GM21786 (cell line): ENCODE data around the gene CLEC17A.
"Not testable (repeated sequence)": the region's sequence is repeated elsewhere in the genome, so short reads cannot be mapped to it uniquely, and the experiment has no call there.

Experiments
- ATAC-seq: cut with Tn5 transposase; IDR thresholded peaks from one replicate; pipeline ENCODE4 v1.9.1; 2021; ENCODE audit not compliant: unreplicated experiment

The CLEC17A gene

DNA sequence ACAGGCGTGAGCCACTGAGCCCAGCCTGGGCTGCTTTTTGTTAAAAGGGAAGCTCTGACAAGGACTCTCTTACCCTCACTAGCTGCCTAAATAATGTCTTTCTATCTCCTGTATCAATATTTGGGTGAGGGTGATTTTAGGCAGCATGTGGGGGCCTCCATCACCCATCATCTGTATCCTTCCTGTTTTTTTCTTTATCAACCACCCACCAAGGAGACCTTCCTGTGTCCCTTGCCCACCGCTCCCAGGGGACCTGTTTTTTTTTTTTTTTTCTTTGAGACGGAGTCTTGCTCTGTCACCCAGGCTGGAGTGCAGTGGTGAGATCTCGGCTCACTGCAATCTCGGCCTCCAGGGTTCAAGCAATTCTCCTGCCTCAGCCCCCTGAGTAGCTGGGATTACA lies 5.6 kb upstream of the CLEC17A start:
- no peak for ATAC-seq

DNA sequence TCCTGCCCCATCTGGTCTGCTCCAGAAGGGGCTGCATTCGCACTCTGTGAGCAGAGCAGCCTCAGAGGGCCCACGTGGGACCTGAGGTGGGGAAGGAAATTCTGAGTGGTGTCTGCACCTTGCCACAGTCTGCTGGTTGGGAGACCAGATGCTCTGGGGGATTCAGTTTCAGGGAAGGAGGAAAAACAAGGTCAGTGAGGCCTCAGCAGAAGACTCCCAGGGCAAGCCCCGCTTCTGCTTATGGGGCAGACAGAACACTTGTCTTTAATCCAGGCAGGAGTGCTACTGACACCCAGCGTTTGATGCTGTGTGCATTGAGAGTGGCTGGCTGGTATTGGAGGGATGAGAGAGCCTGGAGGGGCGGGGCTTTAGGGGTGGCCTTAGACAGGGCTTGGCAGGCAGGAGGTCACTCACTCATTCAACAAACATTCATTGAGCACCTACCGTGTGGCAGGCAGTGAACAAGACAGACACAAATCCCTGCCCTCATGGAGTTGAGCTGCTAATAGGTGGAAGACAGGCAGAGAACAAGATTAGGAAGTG lies 4.9 kb upstream of the CLEC17A start:
- ATAC-seq = peak; percentile 43

DNA sequence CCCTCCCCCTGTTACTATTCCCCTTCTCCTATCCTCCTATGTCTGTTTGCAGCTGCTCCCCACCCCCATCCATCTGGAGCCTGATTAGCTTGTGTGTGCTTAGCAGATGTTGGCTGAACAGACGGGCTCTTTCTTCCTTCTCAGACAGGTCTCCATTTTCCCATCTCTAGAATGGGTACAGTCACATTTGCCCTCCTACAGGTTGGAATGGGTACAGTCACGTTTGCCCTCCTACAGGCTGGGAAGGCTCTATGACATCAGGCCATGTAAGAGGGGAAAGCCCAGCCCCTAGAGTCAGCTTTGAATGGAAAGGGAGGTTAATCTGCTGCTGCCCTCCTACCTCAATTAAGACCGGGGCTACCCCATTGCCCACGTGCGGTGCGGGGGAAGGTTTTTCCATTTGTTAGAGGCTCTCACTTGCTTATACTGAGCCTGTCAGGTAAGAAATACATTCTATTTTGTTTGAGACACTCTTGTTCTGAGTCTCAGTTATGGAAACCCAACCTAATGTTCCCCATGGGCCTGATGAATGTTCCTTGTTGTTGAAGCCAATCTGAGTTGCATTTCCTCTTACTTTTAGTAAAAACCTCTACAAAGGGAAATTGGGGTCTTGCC lies 2.2 kb upstream of the CLEC17A start:
- no peak for ATAC-seq

DNA sequence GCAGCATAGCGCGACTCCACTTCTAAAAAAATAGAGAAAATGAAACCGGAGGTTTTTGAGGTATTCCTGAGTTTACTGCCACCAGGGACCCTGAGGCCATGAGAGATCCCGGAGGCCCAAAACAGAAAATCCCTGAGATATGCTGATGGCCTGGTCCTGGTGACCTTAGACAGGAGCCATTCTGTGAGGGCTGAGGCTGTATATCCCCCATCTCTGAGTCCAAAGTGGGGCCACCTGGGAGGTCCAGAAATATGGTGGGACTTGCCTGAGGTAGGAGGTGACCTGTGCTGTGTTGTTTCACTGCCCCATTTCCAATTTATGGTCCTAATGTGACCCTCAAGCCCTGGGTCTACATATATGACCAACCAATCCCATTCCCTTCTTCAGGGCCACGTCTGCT lies 1.5 kb downstream of the CLEC17A start:
- ATAC-seq = not testable (repeated sequence)

DNA sequence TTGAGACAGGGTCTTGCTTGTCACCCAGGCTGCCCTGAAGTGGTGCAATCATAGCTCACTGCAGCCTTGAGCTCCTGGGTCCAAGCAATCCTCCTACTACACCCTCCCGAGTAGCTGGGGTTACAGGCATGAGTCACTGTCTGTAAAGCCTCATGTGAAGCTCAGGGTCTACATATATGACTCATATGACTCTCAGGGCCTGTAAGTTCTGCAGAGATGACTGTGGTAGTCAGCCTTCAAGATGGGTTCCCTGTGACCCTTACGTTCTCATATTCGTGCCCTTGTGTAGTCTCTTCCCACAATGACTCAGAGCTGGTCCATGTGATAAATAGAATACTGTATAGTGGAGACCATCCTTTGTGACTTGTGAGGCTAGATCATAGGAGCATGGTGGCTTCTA lies 2.3 kb downstream of the CLEC17A start:
- peak; percentile 79 for ATAC-seq

DNA sequence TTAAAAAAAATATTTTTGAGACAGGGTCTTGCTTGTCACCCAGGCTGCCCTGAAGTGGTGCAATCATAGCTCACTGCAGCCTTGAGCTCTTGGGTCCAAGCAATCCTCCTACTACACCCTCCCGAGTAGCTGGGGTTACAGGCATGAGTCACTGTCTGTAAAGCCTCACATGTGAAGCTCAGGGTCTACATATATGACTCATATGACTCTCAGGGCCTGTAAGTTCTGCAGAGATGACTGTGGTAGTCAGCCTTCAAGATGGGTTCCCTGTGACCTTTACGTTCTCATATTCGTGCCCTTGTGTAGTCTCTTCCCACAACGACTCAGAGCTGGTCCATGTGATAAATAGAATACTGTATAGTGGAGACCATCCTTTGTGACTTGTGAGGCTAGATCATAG lies 6.5 kb downstream of the CLEC17A start:
- ATAC-seq = not testable (repeated sequence)

DNA sequence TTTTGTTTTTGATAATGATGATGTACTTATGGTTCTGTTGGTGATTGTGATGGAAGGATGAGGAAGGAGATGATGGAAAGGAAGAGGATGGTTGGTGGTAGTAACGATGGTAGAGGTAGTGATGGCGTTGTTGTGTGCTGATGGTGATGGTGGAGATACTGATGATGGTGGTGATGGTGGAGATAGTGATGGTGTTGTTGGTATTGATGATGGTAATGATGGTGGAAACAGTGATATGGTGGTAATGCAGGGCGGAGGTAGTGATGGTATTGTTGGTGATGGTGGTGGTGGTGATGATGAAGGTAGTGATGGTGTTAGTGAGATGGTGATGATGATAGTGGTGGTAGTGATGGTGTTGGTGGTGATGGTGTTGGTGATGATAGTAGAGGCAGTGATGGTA lies 12.7 kb downstream of the CLEC17A start:
- ATAC-seq = no peak

DNA sequence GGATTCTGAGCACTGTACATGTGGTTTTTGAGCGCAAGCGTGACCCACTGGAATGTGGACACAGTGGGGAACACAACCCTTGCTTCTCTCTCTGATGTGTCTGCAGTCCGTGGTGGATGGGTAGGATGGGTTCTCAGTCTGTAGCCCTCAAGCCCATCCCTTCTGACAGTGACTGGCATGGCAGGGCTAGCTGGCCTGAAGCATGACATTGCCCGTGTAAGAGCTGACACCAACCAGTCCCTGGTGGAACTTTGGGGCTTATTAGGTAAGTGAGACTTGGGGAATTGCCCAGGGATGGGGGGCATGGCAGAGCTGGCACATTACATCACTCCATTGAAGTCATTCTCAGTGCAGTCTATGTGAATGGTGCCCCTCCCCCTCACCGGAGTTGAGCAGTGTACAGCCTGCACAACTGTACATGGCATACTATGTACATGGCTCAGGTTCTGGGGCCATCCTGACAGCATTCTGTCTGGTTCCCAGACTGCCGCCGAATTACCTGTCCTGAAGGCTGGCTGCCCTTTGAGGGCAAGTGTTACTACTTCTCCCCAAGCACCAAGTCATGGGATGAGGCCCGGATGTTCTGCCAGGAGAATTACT lies 16.8 kb downstream of the CLEC17A start:
- ATAC-seq = no peak

DNA sequence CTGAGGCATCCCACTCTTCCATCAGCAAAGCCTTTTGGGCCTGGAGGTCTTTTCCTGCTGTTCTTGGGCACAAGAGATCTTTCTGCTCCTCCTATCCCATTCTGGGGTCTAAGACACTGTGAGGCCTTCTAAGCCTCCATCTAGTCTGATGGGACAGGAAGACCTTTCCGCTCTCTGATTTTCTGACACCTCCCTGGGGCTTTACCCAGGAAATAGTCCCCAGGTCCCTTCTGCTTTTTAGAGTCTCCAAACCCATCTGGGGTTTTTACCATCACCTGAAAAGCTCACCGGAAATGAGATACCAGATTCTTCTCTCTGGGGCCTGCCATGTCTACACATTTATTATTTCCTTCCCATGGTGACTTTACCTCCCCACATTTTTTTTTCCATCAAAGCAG lies 21.1 kb downstream of the CLEC17A start:
- peak; percentile 83 for ATAC-seq

DNA sequence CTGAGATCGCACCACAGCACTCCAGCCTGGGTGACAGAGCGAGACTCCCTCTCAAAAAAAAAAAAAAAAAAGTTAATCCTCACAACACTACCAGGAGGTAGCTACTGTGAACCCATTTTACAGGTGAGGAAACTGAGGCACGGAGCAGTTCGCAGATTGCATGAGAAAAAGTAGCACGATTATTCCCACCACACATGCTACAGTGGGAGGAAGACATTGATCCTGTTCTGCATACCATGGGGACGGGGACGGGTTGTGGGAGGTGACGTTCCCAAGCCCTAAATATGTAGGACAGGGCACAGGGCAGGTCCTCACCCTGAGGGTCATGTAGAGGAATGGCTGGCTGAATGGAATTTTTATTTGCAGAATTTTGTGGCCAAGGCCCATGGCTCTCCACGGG lies 23.7 kb downstream of the CLEC17A start:
- ATAC-seq = no peak

DNA sequence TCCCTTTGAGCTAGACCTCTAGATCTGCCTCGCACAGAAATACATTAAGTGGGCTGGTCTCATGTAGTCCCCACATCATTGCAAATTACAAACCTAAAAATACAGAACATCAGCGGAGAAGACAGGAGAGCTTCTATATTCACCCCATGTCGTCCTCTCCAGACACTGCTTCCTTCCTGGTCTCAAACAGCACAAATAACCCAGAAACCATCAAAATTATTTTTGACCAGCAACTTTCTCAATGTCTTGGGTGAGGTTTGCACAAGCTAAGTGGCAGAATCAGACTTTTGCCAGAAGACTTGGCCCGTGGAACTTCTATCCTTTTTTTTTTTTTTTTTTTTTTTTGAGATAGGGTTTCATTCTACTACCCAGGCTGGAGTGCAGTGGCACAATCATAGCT lies 28.2 kb downstream of the CLEC17A start:
- no peak for ATAC-seq

DNA sequence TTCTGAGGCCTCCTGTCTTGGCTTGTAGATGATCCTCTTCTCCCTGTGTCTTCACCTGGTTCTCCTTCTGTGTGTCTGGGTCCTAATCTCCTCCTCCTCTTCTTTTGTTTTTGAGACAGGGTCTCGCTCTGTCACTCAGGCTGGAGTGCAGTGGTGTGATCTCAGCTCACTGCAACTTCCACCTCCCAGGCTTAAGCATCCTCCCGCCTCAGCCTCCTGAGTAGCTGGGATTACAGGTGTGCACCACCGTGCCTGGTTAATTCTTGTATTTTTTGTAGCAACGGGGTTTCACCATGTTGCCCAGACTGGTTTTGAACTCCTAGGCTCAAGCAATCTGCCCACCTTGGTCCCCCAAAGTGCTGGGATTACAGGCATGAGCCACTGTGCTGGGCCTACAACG lies 29.4 kb downstream of the CLEC17A start:
- not testable (repeated sequence) for ATAC-seq

DNA sequence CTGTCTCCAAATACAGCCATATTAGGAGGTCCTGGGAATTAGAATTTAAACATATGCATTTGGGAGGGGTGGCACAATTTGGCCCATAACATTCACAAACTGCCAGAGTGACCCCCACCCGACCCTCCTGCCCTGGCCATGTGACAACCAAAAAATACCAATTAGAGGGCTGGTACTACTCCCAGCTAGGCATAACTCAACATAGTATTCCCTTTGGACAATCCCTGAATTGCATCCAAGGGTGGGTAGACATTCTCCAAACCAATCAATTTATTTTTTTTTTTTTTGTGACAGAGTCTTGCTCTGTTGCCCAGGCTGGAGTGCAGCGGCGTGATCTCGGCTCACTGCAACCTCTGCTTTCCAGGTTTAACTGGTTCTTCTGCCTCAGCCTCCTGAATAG lies 29.8 kb downstream of the CLEC17A start:
- no peak for ATAC-seq

DNA sequence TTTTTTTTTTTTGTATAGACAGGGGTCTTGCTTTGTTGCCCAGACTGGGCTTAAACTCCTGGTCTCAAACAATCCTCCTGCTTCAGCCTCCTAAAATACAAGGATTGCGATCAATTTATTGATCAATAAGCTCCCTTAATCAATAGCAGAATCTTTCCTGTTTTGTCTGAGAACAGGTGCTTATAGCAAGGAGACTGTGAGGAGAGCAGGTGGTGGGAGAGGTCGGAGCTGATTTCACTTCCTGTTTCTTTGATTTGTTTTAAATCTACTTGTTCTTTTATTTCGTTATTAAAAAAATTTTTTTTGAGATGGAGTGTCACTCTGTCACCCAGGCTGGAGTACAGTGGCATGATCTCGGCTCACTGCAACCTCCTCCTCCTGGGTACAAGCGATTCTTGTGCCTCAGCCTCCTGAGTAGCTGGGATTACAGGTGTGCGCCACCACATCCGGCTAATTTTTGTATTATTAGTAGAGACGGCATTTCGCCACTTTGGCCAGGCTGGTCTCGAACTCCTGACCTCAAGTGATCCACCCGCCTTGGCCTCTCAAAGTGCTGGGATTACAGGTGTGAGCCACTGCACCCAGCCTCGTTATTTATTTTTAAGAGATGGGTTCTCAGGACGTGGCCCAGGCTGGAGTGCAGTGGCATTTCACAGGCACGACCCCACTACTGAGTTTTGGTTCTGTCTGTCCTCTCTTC lies 30.7 kb downstream of the CLEC17A start:
- ATAC-seq = not testable (repeated sequence)

DNA sequence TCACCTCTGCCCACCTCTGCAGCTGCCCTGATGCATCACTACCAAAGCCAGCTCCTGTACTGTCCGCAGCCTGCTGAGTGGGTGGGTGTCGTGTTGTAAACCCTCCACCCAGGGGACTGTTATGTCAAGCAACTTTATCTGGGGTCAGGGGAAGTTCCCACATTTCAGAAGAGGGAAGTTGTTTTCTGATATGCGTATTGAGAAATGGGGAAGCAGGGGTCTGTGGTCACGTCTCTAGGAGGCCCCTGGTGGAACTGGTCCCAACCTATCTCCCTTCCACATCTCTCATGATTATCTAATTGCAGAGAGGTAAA lies 31.2 kb downstream of the CLEC17A start:
- ATAC-seq = no peak

DNA sequence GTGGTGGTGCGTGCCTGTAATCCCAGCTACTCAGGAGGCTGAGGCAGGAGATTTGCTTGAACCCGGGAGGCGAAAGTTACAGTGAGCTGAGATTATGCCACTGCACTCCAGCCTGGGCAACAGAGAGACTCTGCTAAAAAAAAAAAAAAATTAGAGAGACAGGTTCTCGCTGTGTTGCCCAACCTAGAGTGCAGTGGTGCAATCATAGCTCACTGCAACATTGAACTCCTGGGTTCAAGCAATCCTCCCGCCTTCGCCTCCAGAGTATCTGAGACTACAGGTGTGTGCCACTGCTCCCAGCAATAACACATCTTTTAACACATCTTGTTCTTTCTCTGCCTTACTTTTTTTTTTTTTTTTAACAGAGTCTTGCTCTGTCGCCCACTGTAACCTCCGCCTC lies 32.7 kb downstream of the CLEC17A start:
- ATAC-seq = no peak

DNA sequence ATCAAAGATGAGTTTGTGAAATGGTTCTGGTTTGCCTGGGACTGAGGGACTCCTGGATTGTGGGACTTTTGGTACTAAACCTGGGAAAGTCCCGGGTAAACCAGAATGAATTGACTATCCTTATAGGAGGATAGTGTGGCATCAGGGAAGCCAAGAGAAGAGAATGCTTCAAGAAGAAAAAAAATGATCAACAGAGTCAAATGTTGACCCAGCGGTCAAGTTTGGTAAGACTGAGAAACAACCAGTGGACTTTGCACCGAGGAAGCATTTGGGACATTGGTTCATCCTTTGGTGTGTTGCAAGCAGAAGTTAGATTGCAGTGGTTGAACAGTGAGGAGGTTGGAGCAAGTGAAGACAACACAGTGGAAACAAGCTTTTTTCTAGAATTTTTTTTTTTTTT lies 33.5 kb downstream of the CLEC17A start:
- ATAC-seq = no peak

DNA sequence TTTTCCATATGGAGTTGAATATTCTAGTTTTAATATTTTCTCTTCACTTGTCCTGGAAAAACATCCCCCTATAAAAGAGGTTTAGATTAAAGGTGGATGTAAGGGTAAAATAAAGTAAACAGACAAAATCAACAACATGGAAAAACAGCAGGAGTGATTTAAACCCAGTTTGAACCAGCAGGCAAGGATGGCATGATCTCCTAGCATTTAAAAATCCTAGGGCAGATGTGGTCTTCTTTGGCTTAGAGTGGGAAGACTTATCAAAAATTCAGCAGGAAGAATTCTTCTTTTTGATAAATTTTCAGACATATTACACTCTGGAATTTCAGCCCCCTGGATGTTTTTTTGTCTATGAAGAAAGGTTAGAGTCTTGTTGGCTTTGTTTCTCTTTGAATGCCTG lies 36.5 kb downstream of the CLEC17A start:
- no peak for ATAC-seq

DNA sequence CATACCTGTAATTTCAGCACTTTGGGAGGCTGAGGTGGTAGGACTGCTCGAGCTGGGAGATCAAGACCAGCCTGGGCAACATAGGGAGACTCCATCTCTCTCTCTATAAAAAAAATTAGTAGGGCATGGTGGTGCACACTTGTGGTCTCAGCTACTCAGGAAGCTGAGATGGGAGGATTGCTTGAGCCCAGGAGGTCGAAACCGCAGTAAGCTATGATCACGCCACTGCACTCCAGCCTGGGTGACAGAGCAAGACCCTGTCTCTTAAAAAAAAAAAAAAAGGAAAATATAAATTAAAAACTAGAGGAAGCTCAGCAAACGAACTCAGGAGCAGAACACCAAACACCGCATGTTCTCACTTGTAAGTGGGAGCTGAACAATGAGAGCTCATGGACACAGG lies 41.6 kb downstream of the CLEC17A start:
- ATAC-seq = not testable (repeated sequence)

DNA sequence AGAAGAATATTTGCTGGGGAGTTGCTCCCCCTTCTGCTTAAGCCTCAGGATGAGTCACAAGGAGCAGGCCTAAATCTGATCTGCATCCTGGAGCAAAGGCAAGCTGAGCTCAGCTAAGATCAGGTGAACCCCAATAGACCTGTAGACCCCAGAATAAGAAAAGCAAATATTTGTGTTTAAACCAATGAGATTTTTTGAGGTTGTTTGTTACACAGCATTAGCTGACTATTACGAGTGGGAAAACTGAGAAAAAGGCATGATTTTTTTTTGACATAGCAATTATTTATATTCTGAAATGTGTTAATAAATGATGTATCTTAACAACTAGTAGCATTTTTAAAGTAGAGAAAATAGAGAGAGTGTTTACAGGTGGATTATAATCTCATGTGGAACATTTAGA lies 46.7 kb downstream of the CLEC17A start:
- no peak for ATAC-seq

DNA sequence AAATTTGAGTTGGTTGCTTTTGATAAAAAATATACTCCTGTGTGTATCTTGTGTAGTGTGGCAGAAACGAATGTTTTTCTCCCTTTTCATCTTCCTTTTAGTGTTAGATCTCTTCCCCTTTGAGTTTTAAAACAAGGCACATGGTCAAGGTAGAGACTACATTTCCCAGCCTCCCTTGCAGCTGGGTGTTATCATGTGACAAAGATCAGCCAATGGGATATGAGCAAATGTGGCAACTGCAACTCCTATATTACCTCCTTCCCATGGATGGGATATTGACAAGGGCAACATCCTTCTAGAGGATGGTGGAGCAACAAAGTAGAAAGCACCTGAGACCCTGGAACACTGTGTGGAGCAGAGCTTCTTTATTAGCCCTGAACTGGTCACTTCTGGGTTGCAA lies 49.4 kb downstream of the CLEC17A start:
- no peak for ATAC-seq

DNA sequence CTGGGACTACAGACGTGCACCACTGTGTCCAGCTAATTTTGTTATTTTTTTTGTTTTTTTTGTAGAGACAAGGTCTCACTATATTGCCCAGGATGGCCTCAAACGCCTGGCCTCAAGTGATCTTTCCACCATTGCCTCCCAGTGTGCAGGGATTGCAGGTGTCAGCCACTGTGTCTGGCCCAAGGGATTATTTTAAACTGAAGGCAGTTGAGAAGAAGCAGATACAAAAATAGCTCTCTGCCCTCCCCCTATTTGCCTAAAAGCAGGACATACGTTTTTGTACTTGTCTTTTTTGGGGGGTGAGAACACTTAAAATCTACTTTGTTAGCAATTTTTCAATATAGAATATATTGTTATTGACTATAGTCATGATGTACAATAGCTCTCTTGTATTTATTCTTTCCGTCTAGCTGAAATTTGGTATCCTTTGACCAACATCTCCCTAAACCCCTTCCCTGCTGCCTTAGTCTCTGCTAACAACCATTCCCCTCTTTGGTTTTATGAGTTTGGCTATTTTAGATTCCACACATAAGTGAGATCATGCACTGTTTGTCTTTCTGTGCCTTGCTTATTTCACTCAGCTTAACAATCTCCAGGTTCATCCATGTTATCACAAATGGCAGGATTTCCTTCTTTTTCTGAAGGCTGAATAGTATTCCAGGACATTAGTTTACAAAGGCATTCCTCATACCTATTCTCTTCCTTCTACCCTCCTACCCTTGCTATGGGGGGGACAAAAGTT lies 56.8 kb downstream of the CLEC17A start:
- no peak for ATAC-seq
